ENCODE results near the gene SLFN11.

DNA sequence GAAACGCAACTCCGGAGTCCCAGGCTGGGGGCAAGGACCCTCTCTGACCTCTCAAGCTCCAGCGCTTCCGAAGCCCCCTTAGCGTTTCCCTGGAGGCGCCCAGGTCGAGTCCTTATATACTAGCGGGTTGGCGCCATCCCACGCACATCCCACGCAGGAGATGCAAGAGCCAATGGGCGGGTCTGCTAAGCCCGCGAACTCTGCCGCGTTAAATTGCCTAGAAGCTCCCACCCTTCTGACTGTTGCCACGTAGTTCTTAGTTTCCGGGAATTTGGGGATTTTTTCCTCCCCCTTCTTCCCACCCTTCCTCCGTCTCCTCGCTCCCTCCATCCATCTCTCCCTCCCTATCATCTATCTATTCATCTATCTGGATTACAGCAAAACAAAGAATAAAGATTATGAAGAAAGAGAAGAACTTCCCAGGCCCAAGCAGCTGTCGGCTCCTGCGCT lies at the start of gene SLFN11:
- TF ChIP-seq CTCF (IDR thresholded peaks at IDR 0.05), result no peak
- peak in 1 of 3 donors; percentile 68 for TF ChIP-seq POLR2AphosphoS5 (IDR thresholded peaks at IDR 0.05)
- peak; percentile 93 to 98 for TF ChIP-seq POLR2A (IDR thresholded peaks at IDR 0.05)
- TF ChIP-seq EP300 (IDR thresholded peaks at IDR 0.05), result no peak

Measured in suprapubic skin (tissue), 4 donors.